ENCODE data around the gene LHFPL3.

DNA sequence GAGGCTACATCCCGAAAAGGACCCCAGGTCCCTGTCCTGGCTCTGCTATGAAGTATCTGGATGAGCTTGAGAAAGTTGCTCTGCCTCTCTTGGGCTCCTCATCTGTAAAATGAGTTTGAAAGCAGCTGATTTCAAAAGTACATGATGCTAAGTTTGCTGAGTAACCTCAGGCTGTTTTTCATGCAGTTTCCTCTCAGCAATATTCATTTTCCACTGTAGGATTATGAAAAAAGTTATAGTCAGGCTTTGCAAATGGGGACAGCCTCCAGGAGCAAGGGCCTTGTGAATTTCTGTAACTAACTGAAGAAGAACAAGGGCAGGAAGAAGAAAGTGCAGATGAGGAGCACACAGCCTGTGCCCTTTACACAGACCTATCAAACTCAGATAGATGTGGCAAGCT lies 518.3 kb downstream of the LHFPL3 start:
- TF ChIP-seq, protein P1, sequence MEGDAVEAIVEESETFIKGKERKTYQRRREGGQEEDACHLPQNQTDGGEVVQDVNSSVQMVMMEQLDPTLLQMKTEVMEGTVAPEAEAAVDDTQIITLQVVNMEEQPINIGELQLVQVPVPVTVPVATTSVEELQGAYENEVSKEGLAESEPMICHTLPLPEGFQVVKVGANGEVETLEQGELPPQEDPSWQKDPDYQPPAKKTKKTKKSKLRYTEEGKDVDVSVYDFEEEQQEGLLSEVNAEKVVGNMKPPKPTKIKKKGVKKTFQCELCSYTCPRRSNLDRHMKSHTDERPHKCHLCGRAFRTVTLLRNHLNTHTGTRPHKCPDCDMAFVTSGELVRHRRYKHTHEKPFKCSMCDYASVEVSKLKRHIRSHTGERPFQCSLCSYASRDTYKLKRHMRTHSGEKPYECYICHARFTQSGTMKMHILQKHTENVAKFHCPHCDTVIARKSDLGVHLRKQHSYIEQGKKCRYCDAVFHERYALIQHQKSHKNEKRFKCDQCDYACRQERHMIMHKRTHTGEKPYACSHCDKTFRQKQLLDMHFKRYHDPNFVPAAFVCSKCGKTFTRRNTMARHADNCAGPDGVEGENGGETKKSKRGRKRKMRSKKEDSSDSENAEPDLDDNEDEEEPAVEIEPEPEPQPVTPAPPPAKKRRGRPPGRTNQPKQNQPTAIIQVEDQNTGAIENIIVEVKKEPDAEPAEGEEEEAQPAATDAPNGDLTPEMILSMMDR (IDR thresholded peaks at IDR 0.05), result no peak
- no peak for TF ChIP-seq EZH2 (IDR thresholded peaks at IDR 0.05; ENCODE audit: borderline replicate concordance, insufficient read depth, low read depth, low read length, poor library complexity, severe bottlenecking)

All from B cell (primary cell).